Endodermal cell (in vitro differentiated cells): ENCODE data around the gene REXO5. TPM values are rescaled to one million over a fixed set of nuclear protein-coding genes. Genes with fewer than 3 reads are reported as not detected.

Experiments used
- DNase-seq: peaks from one replicate; pipeline ENCODE4 v3.0.0-alpha.2; 2017
- H3K27ac ChIP-seq: 2 replicates; pipeline ENCODE4 v1.5.1; 2013; ENCODE audit warnings: mild to moderate bottlenecking, low read depth, low read length, moderate library complexity
- H3K27me3 ChIP-seq: 2 replicates; pipeline ENCODE4 v1.6.1; 2013; ENCODE audit warnings: mild to moderate bottlenecking, low read length, moderate library complexity; ENCODE audit not compliant: insufficient read depth, control insufficient read depth, poor library complexity, severe bottlenecking
- H3K36me3 ChIP-seq: 2 replicates; pipeline ENCODE4 v1.7.0; 2013; ENCODE audit warnings: mild to moderate bottlenecking, low read length, moderate library complexity; ENCODE audit not compliant: control insufficient read depth, insufficient read depth
- H3K4me1 ChIP-seq: one replicate; pipeline ENCODE4 v1.7.0; 2013; ENCODE audit warnings: low read length; ENCODE audit not compliant: control insufficient read depth, insufficient read depth
- H3K4me3 ChIP-seq: 2 replicates; pipeline ENCODE4 v1.5.1; 2013; ENCODE audit warnings: mild to moderate bottlenecking, low read length, moderate library complexity
- H3K9ac ChIP-seq: 2 replicates; pipeline ENCODE4 v1.6.1; 2013; ENCODE audit warnings: mild to moderate bottlenecking, low read length, moderate library complexity; ENCODE audit not compliant: poor library complexity, severe bottlenecking; ENCODE audit errors: extremely low read depth
- H3K9me3 ChIP-seq: 2 replicates; pipeline ENCODE4 v1.6.1; 2013; ENCODE audit warnings: mild to moderate bottlenecking, low read length, moderate library complexity; ENCODE audit not compliant: control insufficient read depth
- H3K27ac Mint-ChIP-seq: 2 replicates; pipeline ENCODE4 v1.8.0; 2020; ENCODE audit warnings: mixed read lengths
- H3K27me3 Mint-ChIP-seq: 2 replicates; pipeline ENCODE4 v1.8.0; 2021; ENCODE audit warnings: mild to moderate bottlenecking, mixed read lengths; ENCODE audit not compliant: insufficient read depth
- H3K36me3 Mint-ChIP-seq: 2 replicates; pipeline ENCODE4 v1.8.0; 2020; ENCODE audit warnings: low read depth, mixed read lengths
- H3K4me1 Mint-ChIP-seq: 2 replicates; pipeline ENCODE4 v1.8.0; 2020; ENCODE audit warnings: mixed read lengths
- H3K4me3 Mint-ChIP-seq: 2 replicates; pipeline ENCODE4 v1.8.0; 2020; ENCODE audit warnings: mild to moderate bottlenecking, moderate library complexity, mixed read lengths
- H3K9me3 Mint-ChIP-seq: 2 replicates; pipeline ENCODE4 v1.8.0; 2020; ENCODE audit warnings: mild to moderate bottlenecking, mixed read lengths
- WGBS, 2 experiments: methylation state at CpG; one replicate each; pipeline versions ENCODE4 v1.1.5 to v1.1.7; 2013; ENCODE audit warnings: missing lambda C conversion rate in 2 of 2, mixed read lengths in 1 of 2; ENCODE audit not compliant: insufficient coverage in 1 of 2, insufficient read length in 1 of 2; 5-methylcytosine and 5-hydroxymethylcytosine counted together
- total RNA-seq, 2 donors: library from RNA; stranded (reverse); fragmentation: NEBNext Ultra II Directional in 1 of 2; extraction: Animal tissue kit (Norgen Biotek cat#: 25700) in 1 of 2; gene quantifications; 2 replicates in 1 of 2; 3 replicates in 1 of 2; pipeline ENCODE4 v1.2.1, GENCODE V29; 2021
- TF ChIP-seq, protein P1 (sequence below): fragments of 200-600 bp; sonication (generic); conservative IDR thresholded peaks from 2 replicates; pipeline ENCODE4 v1.5.0; 2021; ENCODE audit warnings: antibody characterized with exemption, mild to moderate bottlenecking

REXO5 gene
- total RNA-seq, 2 donors from 2014 or later = 4.3 to 10.2 TPM

GRCh38 chr16:20884240-20884556, 77.9 kb downstream of the REXO5 start:
- 85% methylated on average over 1 of the region's 1 CpG; no CpG with 5 or more reads in 1 of the 2 experiments for WGBS, 2 experiments
- H3K27ac Mint-ChIP-seq = no peak overlapping the region

DNA sequence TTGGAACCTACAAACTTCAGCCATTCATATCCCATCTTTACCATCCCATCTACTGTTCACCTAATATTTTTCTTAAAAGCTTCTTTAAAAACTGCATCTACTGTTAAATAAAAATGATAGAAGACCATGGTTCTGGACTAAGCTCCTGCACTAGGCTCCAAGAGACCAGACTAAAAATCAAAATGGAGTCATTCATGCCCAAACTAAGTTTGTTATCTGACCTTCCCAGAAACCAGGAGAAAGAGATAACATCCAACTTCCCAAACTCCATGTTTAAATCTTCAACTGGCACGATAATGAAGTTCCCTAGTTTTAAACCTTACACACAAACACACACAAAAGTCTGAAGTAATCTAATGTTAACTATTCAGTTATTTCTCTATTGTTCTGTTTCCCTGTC, 80.0 kb downstream of the REXO5 start:
- Histone ChIP-seq H3K4me1 (peaks cover 3% of the 10 kb centered on the region), H3K27ac (no peak overlapping the region), H3K36me3 (peaks cover 19% of the 10 kb centered on the region), H3K4me3 (no peak overlapping the region), H3K9ac (no peak overlapping the region), H3K27me3 (no peaks in the 10 kb centered on the region), H3K9me3 (no peaks in the 10 kb centered on the region)
- TF ChIP-seq, protein P1, sequence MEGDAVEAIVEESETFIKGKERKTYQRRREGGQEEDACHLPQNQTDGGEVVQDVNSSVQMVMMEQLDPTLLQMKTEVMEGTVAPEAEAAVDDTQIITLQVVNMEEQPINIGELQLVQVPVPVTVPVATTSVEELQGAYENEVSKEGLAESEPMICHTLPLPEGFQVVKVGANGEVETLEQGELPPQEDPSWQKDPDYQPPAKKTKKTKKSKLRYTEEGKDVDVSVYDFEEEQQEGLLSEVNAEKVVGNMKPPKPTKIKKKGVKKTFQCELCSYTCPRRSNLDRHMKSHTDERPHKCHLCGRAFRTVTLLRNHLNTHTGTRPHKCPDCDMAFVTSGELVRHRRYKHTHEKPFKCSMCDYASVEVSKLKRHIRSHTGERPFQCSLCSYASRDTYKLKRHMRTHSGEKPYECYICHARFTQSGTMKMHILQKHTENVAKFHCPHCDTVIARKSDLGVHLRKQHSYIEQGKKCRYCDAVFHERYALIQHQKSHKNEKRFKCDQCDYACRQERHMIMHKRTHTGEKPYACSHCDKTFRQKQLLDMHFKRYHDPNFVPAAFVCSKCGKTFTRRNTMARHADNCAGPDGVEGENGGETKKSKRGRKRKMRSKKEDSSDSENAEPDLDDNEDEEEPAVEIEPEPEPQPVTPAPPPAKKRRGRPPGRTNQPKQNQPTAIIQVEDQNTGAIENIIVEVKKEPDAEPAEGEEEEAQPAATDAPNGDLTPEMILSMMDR = no peak
- Mint-ChIP-seq H3K27ac (no peak overlapping the region), H3K36me3 (peaks cover 25% of the 10 kb centered on the region), H3K4me1 (peaks cover 19% of the 10 kb centered on the region), H3K9me3 (no peaks in the 10 kb centered on the region), H3K27me3 (no peaks in the 10 kb centered on the region), H3K4me3 (no peak overlapping the region)
- 0% methylated on average over 1 of the region's 1 CpG for WGBS, 2 experiments
- DNase-seq = no peak

More at GRCh38 chr16:20884240-20884556, 77.9 kb downstream of the REXO5 start:
- no peaks in the 10 kb centered on the region for H3K9me3 ChIP-seq
- Mint-ChIP-seq H3K9me3 (no peaks in the 10 kb centered on the region), H3K4me1 (peaks cover 16% of the 10 kb centered on the region), H3K4me3 (no peak overlapping the region), H3K36me3 (peaks cover 16% of the 10 kb centered on the region), H3K27me3 (no peaks in the 10 kb centered on the region)
- DNase-seq = no peak
- H3K4me1 ChIP-seq = peaks cover 3% of the 10 kb centered on the region
- TF ChIP-seq, protein P1 = no peak
- H3K27ac ChIP-seq = no peak overlapping the region
- H3K27me3 ChIP-seq = no peaks in the 10 kb centered on the region
- H3K9ac ChIP-seq = no peak overlapping the region
- H3K36me3 ChIP-seq = peaks cover 14% of the 10 kb centered on the region
- H3K4me3 ChIP-seq = no peak overlapping the region

DNA sequence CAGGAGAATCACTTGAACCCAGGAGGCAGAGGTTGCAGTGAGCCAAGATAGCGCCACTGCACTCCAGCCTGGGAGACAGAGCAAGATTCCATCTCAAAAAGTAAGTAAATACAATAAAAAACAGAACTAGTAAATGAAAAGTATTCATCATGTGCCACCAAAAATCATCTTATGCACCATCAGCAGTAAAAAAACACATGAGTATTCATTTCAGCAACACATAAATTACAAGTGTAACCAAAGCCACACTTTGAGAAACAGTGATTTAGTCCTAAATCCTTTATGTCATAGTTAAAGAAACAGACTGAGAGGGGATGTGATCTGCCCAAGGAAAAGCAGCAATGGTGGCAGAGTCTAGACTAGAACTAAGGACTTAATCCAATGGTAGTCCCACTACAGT, 80.9 kb downstream of the REXO5 start:
- TF ChIP-seq, protein P1 = no peak
- Mint-ChIP-seq H3K27me3 (no peaks in the 10 kb centered on the region), H3K27ac (no peak overlapping the region), H3K4me3 (no peak overlapping the region), H3K9me3 (no peaks in the 10 kb centered on the region), H3K4me1 (peaks cover 19% of the 10 kb centered on the region), H3K36me3 (peaks cover 34% of the 10 kb centered on the region)
- Histone ChIP-seq H3K4me1 (peaks cover 3% of the 10 kb centered on the region), H3K9me3 (no peaks in the 10 kb centered on the region), H3K4me3 (no peak overlapping the region), H3K27ac (no peak overlapping the region), H3K27me3 (no peaks in the 10 kb centered on the region), H3K36me3 (peaks cover 26% of the 10 kb centered on the region), H3K9ac (no peak overlapping the region)
- no peak for DNase-seq
- WGBS, 2 experiments = no CpG with 5 or more reads among the region's 1 CpG
